ENCODE measurements around the gene HIVEP3.

HIVEP3 gene

DNA sequence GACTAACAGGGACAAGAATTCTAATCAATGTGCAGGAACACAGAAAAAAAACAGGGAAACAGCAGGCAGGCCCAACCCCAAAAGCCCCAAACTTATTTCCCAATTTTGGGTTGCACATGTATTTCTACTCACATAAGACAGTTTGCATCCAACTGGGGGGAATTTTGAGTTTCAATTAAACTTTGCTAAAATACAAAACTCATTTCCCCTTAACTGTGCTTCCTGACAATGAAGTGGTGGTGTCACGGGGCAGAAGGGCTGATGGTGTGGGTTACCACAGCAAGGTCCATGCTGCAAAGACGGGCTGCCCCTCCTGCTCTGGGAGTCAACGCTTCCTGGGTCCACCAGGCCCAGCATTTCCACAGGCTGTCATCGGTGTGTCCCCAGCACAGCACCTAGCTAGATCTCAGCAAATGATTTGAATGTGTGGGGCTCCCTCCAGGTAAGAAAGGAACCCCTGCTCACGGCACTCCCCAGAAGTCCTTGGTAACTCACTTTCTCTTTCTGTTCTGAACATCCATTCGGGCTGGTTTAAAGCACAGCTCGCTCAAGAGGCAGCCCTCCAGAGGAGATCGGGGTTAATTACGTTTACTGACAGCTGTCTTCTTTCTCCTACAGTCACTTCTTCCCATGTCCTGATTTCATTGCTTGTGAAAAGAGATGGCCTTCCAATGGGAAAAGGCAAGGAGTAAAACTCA is 27.4 kb downstream of the HIVEP3 start:
- no peak for FAIRE-seq

DNA sequence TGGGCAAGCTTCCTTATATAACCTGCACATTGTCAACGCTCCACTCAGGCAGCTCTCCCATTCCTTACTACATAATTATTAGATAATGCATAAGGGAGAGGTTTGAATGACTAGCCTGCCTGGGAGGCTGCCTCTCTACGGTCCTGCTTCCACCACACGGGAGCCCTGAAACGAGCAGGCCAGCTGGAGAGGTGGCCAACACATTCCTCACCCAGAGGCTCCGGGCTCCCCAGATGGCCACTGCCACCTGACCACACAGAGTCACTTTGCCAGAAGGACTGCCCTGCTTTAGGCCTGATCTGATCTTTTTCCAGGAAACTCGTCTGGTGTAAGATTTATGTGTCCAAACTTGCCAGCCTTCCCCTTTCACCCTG is 27.9 kb downstream of the HIVEP3 start:
- FAIRE-seq, result no peak

DNA sequence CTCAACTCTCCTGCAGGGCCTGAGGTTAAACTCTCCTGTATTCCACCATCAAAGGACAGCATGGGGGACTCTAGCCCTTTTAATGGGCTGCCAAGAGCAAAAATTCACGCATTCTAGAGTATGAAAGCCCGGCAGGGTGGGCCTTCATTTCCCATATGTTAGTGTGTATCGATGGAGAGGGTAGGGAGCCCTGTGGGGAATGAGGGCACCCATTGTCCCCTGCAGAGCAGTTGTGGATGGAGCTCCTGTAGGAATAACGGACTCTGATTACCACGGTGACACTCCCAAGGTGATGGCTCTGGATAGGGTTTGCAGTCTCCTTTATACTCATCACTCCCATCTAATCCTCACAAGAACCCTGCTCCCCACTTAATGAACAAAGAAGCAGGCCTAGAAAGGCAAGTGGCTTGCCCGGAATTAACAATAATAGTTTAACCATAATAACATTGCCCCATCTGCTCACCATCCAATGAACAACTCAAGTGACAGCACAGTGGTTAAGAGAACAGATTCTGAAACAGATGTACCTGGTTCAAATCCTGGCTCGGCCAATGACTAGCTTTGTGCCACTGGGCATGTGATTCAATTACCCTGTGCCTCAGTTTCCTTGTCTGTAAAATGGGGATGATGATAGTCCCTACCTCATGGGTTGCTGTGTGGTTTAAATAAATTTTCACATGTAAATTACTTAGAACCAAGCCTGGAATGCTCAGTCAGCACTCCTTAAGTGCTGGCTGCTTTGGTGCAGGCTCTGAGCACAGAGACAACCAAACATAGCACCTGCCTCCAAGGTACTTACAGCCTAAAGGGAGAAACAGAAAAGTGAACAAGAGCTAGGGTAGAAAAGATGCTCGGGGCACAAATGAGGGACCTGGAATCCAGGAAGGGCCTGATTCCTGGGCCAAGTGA is 29.0 kb downstream of the HIVEP3 start:
- no peak for FAIRE-seq

GRCh38 chr1:41888756-41889155 is 30.0 kb downstream of the HIVEP3 start:
- no peak for FAIRE-seq

GRCh38 chr1:41887365-41887764 is 31.4 kb downstream of the HIVEP3 start:
- no peak for FAIRE-seq

GRCh38 chr1:41884256-41885230 is 34.2 kb downstream of the HIVEP3 start:
- FAIRE-seq, result no peak

GRCh38 chr1:41883507-41883906 is 35.2 kb downstream of the HIVEP3 start:
- no peak for FAIRE-seq

DNA sequence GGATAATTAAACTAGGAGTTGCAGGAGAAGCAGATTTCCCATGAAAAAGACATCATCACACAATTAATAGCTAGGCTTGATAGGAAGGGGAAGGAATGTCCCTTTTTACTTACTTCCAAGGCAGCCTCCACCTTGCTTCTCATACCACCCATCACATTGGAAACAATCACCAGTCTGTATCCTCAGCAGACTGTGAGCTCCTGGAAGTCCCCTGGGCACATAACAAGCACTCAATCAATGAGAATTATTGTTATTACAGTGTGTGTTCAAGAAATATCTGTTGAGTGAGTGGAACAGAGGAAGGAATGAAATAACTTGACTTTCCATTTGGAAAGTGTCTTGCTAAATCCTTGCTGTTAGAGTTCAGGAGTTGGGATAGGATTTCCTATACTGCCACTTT is 36.2 kb downstream of the HIVEP3 start:
- FAIRE-seq, result no peak

- no peak for FAIRE-seq
These were observed 36.6 kb downstream of the HIVEP3 start for GRCh38 chr1:41882068-41882477.

- FAIRE-seq, result no peak
These were observed 37.5 kb downstream of the HIVEP3 start for GRCh38 chr1:41880950-41881885.

GRCh38 chr1:41880261-41880660 is 38.5 kb downstream of the HIVEP3 start:
- no peak for FAIRE-seq

DNA sequence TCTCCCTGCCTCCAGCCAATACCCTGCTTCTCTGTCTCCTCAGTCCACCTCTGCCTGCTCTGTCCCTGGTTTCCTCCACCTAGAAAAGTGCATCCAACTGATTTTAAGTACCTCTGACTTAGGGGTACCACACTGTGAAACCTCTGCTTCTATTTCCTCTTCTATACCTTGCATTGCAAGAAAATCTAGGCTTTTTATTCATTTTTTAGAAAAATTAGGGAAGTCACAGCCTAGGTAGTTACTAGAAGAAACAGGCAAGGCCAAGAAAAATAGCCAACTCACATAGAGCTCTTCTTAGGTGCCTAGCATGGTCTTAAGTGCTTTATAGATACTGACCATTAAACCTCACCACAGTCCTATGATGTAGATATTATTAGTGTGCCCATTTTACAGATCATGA is 39.1 kb downstream of the HIVEP3 start:
- FAIRE-seq, result no peak

DNA sequence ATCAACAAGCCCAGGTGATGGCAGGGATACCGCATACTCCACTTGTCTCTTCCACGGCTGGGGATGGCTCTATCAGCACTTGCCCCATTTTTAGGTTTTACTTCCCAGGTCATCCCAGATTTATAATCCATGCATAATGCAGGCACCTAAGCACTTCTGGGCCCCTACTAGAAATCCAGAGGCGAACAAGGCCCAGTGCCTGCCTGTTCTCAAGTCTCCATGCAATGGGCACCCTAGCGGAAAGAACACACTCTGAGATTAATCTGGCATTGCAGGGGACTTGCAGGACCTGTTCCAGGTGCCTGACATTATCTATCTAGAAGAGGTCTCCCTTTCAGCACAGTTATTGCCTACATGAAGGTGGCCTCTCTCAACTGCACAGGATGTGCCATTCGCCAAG is 39.8 kb downstream of the HIVEP3 start:
- FAIRE-seq, result no peak

DNA sequence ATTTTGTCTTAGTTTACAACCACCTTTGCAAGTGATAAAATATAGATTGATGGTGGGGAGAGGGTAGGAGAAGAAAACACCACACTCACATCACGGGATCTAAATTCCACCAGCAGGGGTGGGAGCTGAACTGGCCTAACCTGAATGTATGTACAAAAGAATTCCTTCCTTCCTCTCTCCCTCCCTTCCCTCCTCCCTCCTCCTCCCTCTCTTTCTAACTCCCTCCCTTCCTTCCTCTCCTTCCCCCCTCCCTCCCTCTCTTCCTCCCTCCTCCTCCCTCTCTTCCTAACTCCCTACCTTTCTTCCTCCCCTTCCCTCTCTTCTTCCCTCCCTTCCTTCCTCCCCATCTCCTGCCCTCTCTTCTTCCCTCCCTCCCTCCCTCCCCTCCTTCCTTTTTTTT is 40.2 kb downstream of the HIVEP3 start:
- FAIRE-seq, result no peak

DNA sequence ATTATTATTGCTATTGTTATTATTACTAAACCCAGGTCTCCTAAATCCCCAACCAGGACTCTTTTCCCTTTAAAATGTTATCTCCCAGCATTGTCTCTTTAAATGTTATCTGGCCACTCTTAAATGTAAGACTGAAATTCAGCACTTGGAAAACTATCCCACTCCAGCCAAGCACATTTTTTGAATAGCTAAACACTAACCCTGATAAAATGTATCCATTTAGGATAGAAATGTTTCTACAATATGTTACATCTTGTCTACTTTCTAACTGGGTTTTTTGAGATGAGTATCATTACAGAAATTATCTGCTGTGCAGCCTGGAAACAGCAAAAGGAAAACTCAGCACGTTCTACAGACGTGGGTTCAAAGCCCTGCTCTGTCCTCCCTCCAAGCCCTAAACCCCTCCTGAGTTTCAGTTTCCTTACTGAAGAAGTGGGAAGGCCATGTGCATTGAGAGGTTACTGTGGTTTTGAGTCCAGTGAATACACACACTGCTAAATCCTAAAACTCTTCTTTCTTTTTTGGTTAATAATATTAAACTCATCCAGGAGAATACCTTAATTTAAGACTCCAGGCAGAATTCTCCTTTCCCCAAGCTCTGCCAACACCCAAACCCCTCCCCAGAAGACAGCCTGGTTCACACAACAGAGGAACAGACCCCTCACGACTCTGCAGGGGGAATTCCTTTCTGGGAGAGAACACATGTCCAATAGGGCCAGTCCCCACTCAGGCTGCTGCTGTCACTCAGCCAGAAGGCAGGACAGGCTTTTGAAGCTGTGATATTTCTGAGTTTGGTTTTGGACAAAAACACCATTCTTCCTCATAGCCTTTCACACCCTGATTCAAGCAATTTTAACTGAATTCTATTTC is 41.9 kb downstream of the HIVEP3 start:
- FAIRE-seq, result no peak

DNA sequence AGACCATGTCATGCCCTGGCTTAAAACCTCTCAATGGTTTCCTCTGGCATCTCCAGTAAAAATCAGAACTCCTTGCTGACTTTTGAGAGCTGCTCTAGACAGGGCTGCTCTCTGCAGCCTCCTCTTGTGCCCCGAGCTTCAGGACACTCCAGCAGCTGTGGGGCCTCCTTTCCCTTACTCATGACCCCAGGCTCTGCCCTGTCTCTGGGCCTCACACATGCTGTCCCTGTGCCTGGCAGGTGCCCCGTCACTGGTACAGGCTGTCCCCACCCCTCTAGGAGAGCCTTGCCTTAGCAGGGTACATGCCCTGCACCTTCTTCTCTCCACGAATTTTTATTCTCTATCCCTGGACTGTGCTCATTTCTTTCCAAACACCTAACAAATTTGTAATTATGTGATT is 43.2 kb downstream of the HIVEP3 start:
- FAIRE-seq, result no peak

GRCh38 chr1:41874903-41875411 is 43.8 kb downstream of the HIVEP3 start:
- FAIRE-seq, result no peak

DNA sequence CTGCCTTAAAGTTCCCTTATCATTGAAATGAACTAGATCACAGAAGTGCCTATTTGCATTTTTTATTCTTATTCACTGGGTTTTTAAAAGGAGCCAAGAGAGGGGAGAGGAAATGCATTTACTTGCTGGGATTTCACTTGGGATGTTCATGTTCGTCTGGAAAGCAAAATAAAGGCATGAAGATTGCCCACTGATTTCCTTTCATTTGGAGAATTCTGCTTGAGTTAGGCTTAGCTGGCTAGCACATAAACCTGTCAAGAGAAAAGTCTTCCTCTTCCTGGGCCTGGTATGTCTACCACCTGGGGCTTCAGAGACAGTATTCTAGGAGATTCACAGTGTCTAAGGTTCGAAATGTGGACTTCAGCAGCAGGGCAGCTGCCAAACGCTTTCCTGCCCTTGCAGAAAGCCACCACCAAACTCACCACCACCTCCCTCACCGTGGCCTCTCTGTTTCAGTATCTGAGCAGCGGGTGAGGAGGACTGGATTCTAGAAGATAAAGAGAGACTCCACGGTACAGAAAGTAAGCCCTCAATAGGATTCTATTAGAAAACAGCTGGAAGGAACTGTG is 44.5 kb downstream of the HIVEP3 start:
- FAIRE-seq, result no peak

GRCh38 chr1:41872074-41872473 is 46.6 kb downstream of the HIVEP3 start:
- FAIRE-seq, result no peak

DNA sequence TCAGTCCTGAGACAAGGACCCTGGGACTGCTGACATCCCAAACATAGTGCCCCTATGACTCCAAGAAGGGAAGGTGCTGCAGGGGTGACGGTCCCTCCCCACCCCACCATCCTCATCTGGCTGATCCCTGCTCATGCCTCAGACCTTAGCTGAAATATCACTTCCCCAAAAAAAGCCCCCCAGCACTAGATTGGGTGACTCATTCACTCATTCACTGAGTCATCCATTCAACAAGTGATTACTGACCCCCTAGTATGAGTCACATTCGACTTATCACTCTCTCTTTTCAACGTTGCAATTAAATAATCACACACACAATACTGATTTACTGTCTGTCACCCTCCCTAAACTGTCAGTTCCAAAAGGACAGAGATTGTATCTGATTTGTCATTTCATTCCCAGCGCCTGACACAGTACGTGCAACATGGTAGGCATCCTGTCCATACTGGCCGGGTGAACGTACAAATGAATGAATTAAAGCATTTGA is 48.6 kb downstream of the HIVEP3 start:
- no peak for FAIRE-seq

All from TTC549 (cell line).